DND-41 (cell line): ENCODE data around the gene SULF2.

Experiments used
- ATAC-seq: fragments of 200-7000 bp; cut with Tn5 transposase; 3 replicates; pipeline ENCODE4 v1.9.1; 2021; ENCODE audit warnings: low read depth; ENCODE audit not compliant: insufficient read depth
- DNase-seq: peaks from one replicate; pipeline ENCODE4 v3.0.0-alpha.2; 2020
- H2AFZ ChIP-seq: 2 replicates; pipeline ENCODE4 v1.6.0; 2012; ENCODE audit warnings: low read depth, low read length
- H3K27ac ChIP-seq: 2 replicates; pipeline ENCODE4 v1.5.1; 2012; ENCODE audit warnings: low read length, inconsistent platforms
- H3K27me3 ChIP-seq: fragments of 200-600 bp; sonication (generic); 2 replicates; pipeline ENCODE4 v1.6.0; 2012; ENCODE audit warnings: low read length, mild to moderate bottlenecking, inconsistent platforms; ENCODE audit not compliant: insufficient read depth, poor library complexity
- H3K36me3 ChIP-seq: 2 replicates; pipeline ENCODE4 v1.5.1; 2012; ENCODE audit warnings: low read length, inconsistent platforms; ENCODE audit not compliant: insufficient read depth
- H3K4me1 ChIP-seq: 2 replicates; pipeline ENCODE4 v1.5.1; 2012; ENCODE audit warnings: mild to moderate bottlenecking, low read length; ENCODE audit not compliant: insufficient read depth
- H3K4me2 ChIP-seq: 2 replicates; pipeline ENCODE4 v1.6.0; 2012; ENCODE audit warnings: mild to moderate bottlenecking, moderate library complexity, low read length, inconsistent platforms; ENCODE audit not compliant: insufficient read depth
- H3K4me3 ChIP-seq, 2 experiments: fragments of 200-600 bp in 1 of 2; shearing (Covaris generic) in 1 of 2; 2 replicates each; pipeline ENCODE4 v1.5.1; 2012 to 2016; ENCODE audit warnings: inconsistent platforms in 2 of 2, low read length in 2 of 2, mild to moderate bottlenecking in 2 of 2, low read depth in 1 of 2, moderate library complexity in 1 of 2
- H3K79me2 ChIP-seq: 2 replicates; pipeline ENCODE4 v1.6.0; 2012; ENCODE audit warnings: low read length, inconsistent platforms; ENCODE audit not compliant: insufficient read depth
- H3K9ac ChIP-seq: 2 replicates; pipeline ENCODE4 v1.6.0; 2012; ENCODE audit warnings: low read depth, mild to moderate bottlenecking, inconsistent platforms, low read length, moderate library complexity
- H3K9me3 ChIP-seq: 2 replicates; pipeline ENCODE4 v1.5.1; 2012; ENCODE audit warnings: low read length, moderate library complexity, mild to moderate bottlenecking, inconsistent platforms; ENCODE audit not compliant: insufficient read depth, severe bottlenecking
- H4K20me1 ChIP-seq: 2 replicates; pipeline ENCODE4 v1.6.0; 2012; ENCODE audit warnings: low read length; ENCODE audit not compliant: insufficient read depth
- EZH2 ChIP-seq: IDR thresholded peaks from 3 replicates; pipeline ENCODE4 v1.6.1; 2012; ENCODE audit warnings: borderline replicate concordance, low read depth, mild to moderate bottlenecking, moderate library complexity, low read length, inconsistent platforms; ENCODE audit not compliant: severe bottlenecking
- TF ChIP-seq, protein P1 (sequence below): IDR thresholded peaks from 2 replicates; pipeline ENCODE4 v1.5.1; 2012; ENCODE audit warnings: borderline replicate concordance, low read length, moderate library complexity, mild to moderate bottlenecking; ENCODE audit not compliant: poor library complexity, severe bottlenecking; ENCODE audit errors: extremely low read depth

SULF2 gene

DNA sequence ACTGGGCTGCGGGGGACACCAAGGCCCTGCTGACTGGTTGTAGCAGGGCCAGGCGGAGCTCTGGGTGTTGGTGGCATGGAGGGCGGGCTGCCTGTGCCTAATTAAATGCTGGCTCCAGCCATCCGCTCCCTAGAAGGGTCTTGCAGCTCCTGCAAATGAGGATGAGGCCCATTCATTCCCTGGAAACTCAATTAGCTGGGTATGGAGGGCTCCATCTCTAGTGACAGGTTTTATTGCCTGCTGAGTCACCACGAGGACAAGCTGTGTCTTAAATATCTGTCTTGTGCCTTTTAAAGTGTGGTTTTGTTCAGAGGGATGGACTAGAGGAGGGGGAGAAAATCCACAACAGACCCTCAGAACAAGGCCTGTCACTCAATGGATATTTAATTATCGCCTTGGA is 60.9 kb downstream of the SULF2 start:
- no peak overlapping the region for H3K4me3 ChIP-seq
- H3K4me2 ChIP-seq, result no peak overlapping the region
- ATAC-seq (no peak), DNase-seq (no peak)
- H3K27ac ChIP-seq, result no peak overlapping the region
- no peak overlapping the region for H3K9ac ChIP-seq
- H2AFZ ChIP-seq, result no peak overlapping the region; the same call in 1 of the 2 replicates
- TF ChIP-seq, protein P1, sequence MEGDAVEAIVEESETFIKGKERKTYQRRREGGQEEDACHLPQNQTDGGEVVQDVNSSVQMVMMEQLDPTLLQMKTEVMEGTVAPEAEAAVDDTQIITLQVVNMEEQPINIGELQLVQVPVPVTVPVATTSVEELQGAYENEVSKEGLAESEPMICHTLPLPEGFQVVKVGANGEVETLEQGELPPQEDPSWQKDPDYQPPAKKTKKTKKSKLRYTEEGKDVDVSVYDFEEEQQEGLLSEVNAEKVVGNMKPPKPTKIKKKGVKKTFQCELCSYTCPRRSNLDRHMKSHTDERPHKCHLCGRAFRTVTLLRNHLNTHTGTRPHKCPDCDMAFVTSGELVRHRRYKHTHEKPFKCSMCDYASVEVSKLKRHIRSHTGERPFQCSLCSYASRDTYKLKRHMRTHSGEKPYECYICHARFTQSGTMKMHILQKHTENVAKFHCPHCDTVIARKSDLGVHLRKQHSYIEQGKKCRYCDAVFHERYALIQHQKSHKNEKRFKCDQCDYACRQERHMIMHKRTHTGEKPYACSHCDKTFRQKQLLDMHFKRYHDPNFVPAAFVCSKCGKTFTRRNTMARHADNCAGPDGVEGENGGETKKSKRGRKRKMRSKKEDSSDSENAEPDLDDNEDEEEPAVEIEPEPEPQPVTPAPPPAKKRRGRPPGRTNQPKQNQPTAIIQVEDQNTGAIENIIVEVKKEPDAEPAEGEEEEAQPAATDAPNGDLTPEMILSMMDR, result no peak
- TF ChIP-seq EZH2, result no peak
- no peaks in the 10 kb centered on the region for H3K9me3 ChIP-seq
- no peaks in the 10 kb centered on the region for H3K79me2 ChIP-seq
- no peaks in the 10 kb centered on the region for H3K36me3 ChIP-seq
- H3K4me1 ChIP-seq, result peaks cover 21% of the 10 kb centered on the region
- H3K27me3 ChIP-seq, result no peaks in the 10 kb centered on the region
- no peaks in the 10 kb centered on the region for H4K20me1 ChIP-seq

DNA sequence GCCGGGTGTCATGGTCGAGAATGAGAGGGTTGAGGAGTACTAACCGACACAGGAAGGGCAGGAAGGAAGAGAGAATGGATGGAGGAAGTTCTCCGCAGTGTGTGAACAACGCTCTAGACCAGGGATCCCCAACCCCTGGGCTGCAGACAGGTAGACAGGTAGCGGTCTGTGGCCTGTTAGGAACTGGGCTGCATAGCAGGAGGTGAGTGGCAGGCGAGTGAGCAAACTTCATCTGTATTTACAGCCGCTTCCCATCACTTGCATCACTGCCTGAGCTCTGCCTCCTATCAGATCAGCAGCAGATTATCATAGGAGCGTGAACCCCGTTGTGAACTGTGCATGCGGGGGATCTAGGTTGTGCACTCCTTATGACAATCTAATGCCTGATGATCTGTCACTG is 62.0 kb downstream of the SULF2 start:
- Histone ChIP-seq H3K27me3 (no peaks in the 10 kb centered on the region), H4K20me1 (no peaks in the 10 kb centered on the region), H3K9me3 (no peaks in the 10 kb centered on the region), H3K4me2 (no peak overlapping the region), H3K79me2 (no peaks in the 10 kb centered on the region), H3K4me1 (peaks cover 21% of the 10 kb centered on the region), H3K27ac (no peak overlapping the region), H2AFZ (no peak overlapping the region), H3K36me3 (no peaks in the 10 kb centered on the region), H3K4me3 (no peak overlapping the region), H3K9ac (no peak overlapping the region)
- TF ChIP-seq, protein P1, result no peak
- TF ChIP-seq EZH2, result no peak
- DNase-seq, result no peak
- ATAC-seq, result no peak

DNA sequence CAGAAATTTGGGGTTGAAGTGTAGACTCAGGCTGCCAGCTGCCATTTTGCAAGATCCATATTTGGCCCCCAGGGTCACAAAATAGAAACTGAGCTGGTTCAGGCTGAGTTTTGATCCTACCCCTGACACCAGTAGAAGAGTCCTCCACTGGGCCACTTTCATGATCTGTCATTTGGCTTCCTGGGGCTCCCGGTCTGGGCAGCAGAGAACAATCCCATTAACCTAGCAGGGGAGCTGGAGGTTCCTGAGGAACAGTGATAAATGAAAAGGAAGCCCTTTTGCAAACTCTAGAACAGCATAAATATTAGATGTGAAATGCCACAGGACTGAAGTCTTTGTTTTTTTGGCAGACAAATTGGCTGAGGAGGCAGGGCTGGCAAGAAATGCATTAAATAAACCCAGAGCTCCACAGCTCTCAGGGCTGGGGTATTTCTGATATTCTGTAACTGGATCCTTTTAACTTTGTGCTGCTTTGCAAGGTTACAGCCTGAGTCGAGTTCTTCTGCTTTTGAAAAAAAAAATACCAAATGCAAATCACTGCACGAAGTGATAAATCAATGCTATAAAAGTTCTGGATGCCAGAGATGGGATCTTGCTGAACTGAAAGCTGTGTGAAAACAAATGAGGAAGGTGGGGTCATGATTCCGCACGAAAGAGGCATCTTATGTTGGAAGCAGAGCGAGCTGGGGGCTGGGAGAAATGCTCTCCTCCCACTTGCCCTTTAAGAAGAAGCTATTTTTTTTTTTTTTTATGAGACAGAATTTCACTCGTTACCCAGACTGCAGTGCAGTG is 64.4 kb downstream of the SULF2 start:
- H2AFZ ChIP-seq, result no peak overlapping the region
- H3K9me3 ChIP-seq, result no peaks in the 10 kb centered on the region
- DNase-seq (no peak), ATAC-seq (no peak)
- no peak overlapping the region for H3K27ac ChIP-seq
- H4K20me1 ChIP-seq, result no peaks in the 10 kb centered on the region
- H3K9ac ChIP-seq, result no peak overlapping the region
- no peak overlapping the region for H3K4me2 ChIP-seq
- no peaks in the 10 kb centered on the region for H3K27me3 ChIP-seq
- no peaks in the 10 kb centered on the region for H3K79me2 ChIP-seq
- no peaks in the 10 kb centered on the region for H3K36me3 ChIP-seq
- peaks cover 10% of the 10 kb centered on the region for H3K4me1 ChIP-seq
- TF ChIP-seq, protein P1, result no peak
- no peak overlapping the region for H3K4me3 ChIP-seq
